Endothelial cell of umbilical vein (primary cell): ENCODE measurements around the gene AMZ1. TPM values are rescaled to one million over a fixed set of nuclear protein-coding genes. Genes with fewer than 3 reads are reported as not detected.
A peak's percentile ranks its signal among the peaks of the same experiment; 100 is the strongest.

Experiments used
- BruUV-seq: library from RNA; stranded (reverse); fragments of 400-500 nt; replicated peaks from 2 replicates; lab custom pipeline; 2021; lab: Mats Ljungman, UMichigan
- CTCF ChIA-PET: fragments of 300-600, 350-600 bp; sonication (Branson Sonifier 250); formaldehyde crosslinking; loops from one replicate; lab custom pipeline; 2021; ENCODE audit warnings: antibody characterized with exemption, inconsistent platforms; lab: Charles Lee
- POLR2A ChIA-PET: fragments of 300-600, 350-600 bp; sonication (Branson Sonifier 250); formaldehyde crosslinking; loops from one replicate; lab custom pipeline; 2021; ENCODE audit warnings: antibody characterized with exemption, inconsistent platforms; lab: Charles Lee
- DNase-seq: peaks from one replicate; pipeline ENCODE4 v3.0.0-alpha.2; 2011; ENCODE audit warnings: low read depth, low spot score
- FAIRE-seq: peaks from 2 replicates; lab custom pipeline; 2011; peaks lifted over from hg19 to GRCh38; lab: Jason Lieb, UNC
- H2AFZ ChIP-seq: 2 replicates; pipeline ENCODE4 v1.6.0; 2012; ENCODE audit warnings: low read depth, low read length, control low read depth, inconsistent platforms
- H3K27ac ChIP-seq: 2 replicates; pipeline ENCODE4 v1.5.1; 2011; ENCODE audit warnings: low read depth, mild to moderate bottlenecking, control low read depth, low read length, moderate library complexity; ENCODE audit not compliant: insufficient read depth
- H3K27me3 ChIP-seq, 2 experiments: 2 replicates each; pipeline versions ENCODE4 v1.6.0 to v1.6.1; 2011; ENCODE audit warnings: low read length in 2 of 2, mixed read lengths in 1 of 2; ENCODE audit not compliant: control insufficient read depth in 2 of 2, insufficient read depth in 2 of 2
- H3K36me3 ChIP-seq, 2 experiments: 2 replicates in 1 of 2; 3 replicates in 1 of 2; pipeline ENCODE4 v1.5.1; 2011; ENCODE audit warnings: low read length in 2 of 2, mild to moderate bottlenecking in 1 of 2, moderate library complexity in 1 of 2; ENCODE audit not compliant: control insufficient read depth in 2 of 2, insufficient read depth in 2 of 2; ENCODE audit errors: extremely low read depth in 1 of 2
- H3K4me1 ChIP-seq: 3 replicates; pipeline ENCODE4 v1.5.1; 2011; ENCODE audit warnings: mild to moderate bottlenecking, low read length; ENCODE audit not compliant: control insufficient read depth, insufficient read depth; ENCODE audit errors: extremely low read depth
- H3K4me2 ChIP-seq: 2 replicates; pipeline ENCODE4 v1.6.1; 2011; ENCODE audit warnings: low read length, control low read depth, mixed read lengths; ENCODE audit not compliant: insufficient read depth
- H3K4me3 ChIP-seq, 3 experiments: fragments of 200-600 bp in 1 of 3; sonication (generic), shearing (Covaris generic) in 1 of 3; replicated peaks in 1 of 3; 2 replicates each; pipeline ENCODE4 v1.5.1; 2011 to 2016; ENCODE audit warnings: control low read depth in 3 of 3, low read length in 3 of 3, mild to moderate bottlenecking in 2 of 3, inconsistent platforms in 1 of 3, low read depth in 1 of 3, moderate library complexity in 1 of 3; ENCODE audit not compliant: insufficient read depth in 1 of 3
- H3K79me2 ChIP-seq: 2 replicates; pipeline ENCODE4 v1.6.0; 2012; ENCODE audit warnings: low read length, inconsistent platforms; ENCODE audit not compliant: control insufficient read depth, insufficient read depth
- H3K9ac ChIP-seq: replicated peaks from 2 replicates; pipeline ENCODE3; 2011; ENCODE audit warnings: low read length, control low read depth; ENCODE audit not compliant: insufficient read depth; ENCODE audit errors: extremely low read depth
- H3K9me1 ChIP-seq: replicated peaks from 3 replicates; pipeline ENCODE4 v1.6.0; 2011; ENCODE audit warnings: mild to moderate bottlenecking, low read length; ENCODE audit not compliant: control insufficient read depth, insufficient read depth; ENCODE audit errors: extremely low read depth
- H3K9me3 ChIP-seq: replicated peaks from 2 replicates; pipeline ENCODE4 v1.5.1; 2012; ENCODE audit warnings: low read length, inconsistent platforms; ENCODE audit not compliant: control insufficient read depth, insufficient read depth
- H4K20me1 ChIP-seq: replicated peaks from 2 replicates; pipeline ENCODE3; 2011; ENCODE audit warnings: mild to moderate bottlenecking, low read length; ENCODE audit not compliant: control insufficient read depth, insufficient read depth; ENCODE audit errors: extremely low read depth
- EZH2 ChIP-seq: IDR thresholded peaks from 2 replicates; pipeline ENCODE4 v1.6.1; 2012; ENCODE audit warnings: borderline replicate concordance, low read depth, mild to moderate bottlenecking, moderate library complexity, low read length, inconsistent platforms; ENCODE audit not compliant: severe bottlenecking
- FOS ChIP-seq: IDR thresholded peaks from 2 replicates; pipeline ENCODE4 v1.6.1; 2011; ENCODE audit warnings: mild to moderate bottlenecking, low read length, moderate library complexity, borderline replicate concordance; ENCODE audit not compliant: insufficient read depth
- GATA2 ChIP-seq: IDR thresholded peaks from 2 replicates; pipeline ENCODE4 v1.7.0; 2011; ENCODE audit warnings: low read depth, mild to moderate bottlenecking, moderate library complexity, mixed read lengths, low read length; ENCODE audit not compliant: insufficient read length, insufficient read depth
- JUN ChIP-seq: IDR thresholded peaks from 2 replicates; pipeline ENCODE4 v1.6.1; 2011; ENCODE audit warnings: borderline replicate concordance, low read depth; ENCODE audit not compliant: insufficient read length, insufficient read depth
- MYC ChIP-seq: IDR thresholded peaks from one replicate; pipeline ENCODE4 v1.6.1; 2011; ENCODE audit warnings: mild to moderate bottlenecking, low read depth, low read length
- POLR2A ChIP-seq: IDR thresholded peaks from 2 replicates; pipeline ENCODE4 v1.6.1; 2012; ENCODE audit warnings: low read depth, mild to moderate bottlenecking, control low read depth, low read length
- POLR2AphosphoS5 ChIP-seq: IDR thresholded peaks from 2 replicates; pipeline ENCODE4 v1.6.1; 2012; ENCODE audit warnings: low read depth, mild to moderate bottlenecking, control low read depth, low read length, moderate library complexity; ENCODE audit not compliant: insufficient read depth
- dilution Hi-C: fragments of 300-500 bp; cut with MboI; formaldehyde crosslinking; loops from one replicate; pipeline ENCODE4 v1.15.0; 2019; ENCODE audit warnings: low sequenced_read_pairs; ENCODE audit not compliant: extremely low pct_ligation_motif_present
- intact Hi-C: fragments of 100-400 bp; cut with micrococcal nuclease; formaldehyde crosslinking; loops from one replicate; pipeline ENCODE4 v1.10.0; 2022
- polyA plus RNA-seq, 4 experiments: library from polyadenylated mRNA; depleted of rRNA in 3 of 4; stranded (reverse) in 3 of 4; unstranded in 1 of 4; fragments of >200 nt; gene quantifications; 2 replicates each; pipeline versions ENCODE4 v1.2.1 to v1.2.3, GENCODE V29; 2011 to 2012; ENCODE audit warnings: missing spikeins in 1 of 4
- total RNA-seq: library from RNA; stranded (reverse); gene quantifications from 2 replicates; pipeline ENCODE4 v1.2.3, GENCODE V29; 2021
- TF ChIP-seq, protein P1 (sequence below), 2 donors: IDR thresholded peaks; 1 replicate in 1 of 2; 2 replicates in 1 of 2; pipeline ENCODE4 v1.5.1; 2011; ENCODE audit warnings: low read length in 2 of 2, mild to moderate bottlenecking in 2 of 2, moderate library complexity in 2 of 2, control low read depth in 1 of 2, inconsistent platforms in 1 of 2, low read depth in 1 of 2; ENCODE audit not compliant: insufficient read depth in 1 of 2; ENCODE audit errors: extremely low read depth in 1 of 2
- TF ChIP-seq, protein P2 (sequence below): IDR thresholded peaks from 2 replicates; pipeline ENCODE4 v1.6.1; 2011; ENCODE audit not compliant: insufficient read depth, insufficient read length

Gene AMZ1
- total and polyA plus RNA-seq, 2 donors (not counting 3 experiments of a cell fraction or from before 2014, with no cell fraction given), result not detected

DNA sequence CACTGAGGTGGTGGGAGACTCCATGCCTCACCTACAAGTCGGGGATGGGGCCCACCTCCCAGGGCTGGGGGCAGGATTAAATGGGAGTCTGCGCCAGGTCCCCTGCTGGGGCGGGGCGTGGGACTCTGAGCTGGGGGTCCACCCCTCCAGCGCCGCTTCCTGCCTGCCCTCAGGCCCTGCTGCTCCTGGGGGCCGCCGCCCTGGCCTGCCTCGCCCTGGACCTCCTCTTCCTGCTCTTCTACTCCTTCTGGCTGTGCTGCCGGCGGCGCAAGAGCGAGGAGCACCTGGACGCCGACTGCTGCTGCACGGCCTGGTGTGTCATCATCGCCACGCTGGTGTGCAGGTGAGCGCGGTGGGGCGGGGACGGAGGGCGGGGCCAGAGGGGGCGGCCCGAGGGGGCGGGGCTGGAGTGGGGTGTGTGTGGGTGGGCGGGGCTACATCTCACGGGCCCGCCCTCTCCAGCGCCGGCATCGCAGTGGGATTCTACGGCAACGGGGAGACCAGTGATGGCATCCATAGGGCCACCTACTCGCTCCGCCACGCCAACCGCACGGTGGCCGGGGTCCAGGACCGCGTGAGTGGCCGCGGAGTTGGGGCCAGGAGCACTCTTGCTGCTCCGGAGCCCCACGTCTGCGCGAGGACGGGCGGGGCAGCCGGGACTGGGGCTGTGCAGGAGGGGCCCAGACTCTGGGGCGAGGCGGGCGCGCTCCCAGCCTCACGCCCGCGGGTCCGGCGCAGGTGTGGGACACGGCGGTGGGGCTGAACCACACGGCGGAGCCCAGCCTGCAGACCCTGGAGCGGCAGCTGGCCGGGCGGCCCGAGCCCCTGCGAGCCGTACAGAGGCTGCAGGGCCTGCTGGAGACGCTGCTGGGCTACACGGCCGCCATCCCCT lies 41.1 kb upstream of the AMZ1 start:
- Histone ChIP-seq H3K4me3 (no peak overlapping the region), H3K9me1 (no peaks in the 10 kb centered on the region), H4K20me1 (no peaks in the 10 kb centered on the region), H3K27me3 (no peaks in the 10 kb centered on the region), H3K9ac (no peak overlapping the region), H2AFZ (no peak overlapping the region), H3K4me1 (peaks cover 29% of the 10 kb centered on the region), H3K79me2 (peaks cover 38% of the 10 kb centered on the region), H3K9me3 (no peaks in the 10 kb centered on the region), H3K27ac (no peak overlapping the region), H3K36me3 (peaks cover 15 to 34% of the 10 kb centered on the region in 2 experiments), H3K4me2 (no peak overlapping the region)
- DNase-seq (no peak), FAIRE-seq (no peak)
- dilution Hi-C loops (no loop called here), intact Hi-C loops (no loop called here)
- POLR2A ChIA-PET, result no interaction called here
- TSS peak; percentile 51 for BruUV-seq
- CTCF ChIA-PET, result no interaction called here
- TF ChIP-seq POLR2AphosphoS5 (no peak), POLR2A (no peak), EZH2 (no peak), FOS (no peak), JUN (no peak), MYC (no peak), GATA2 (no peak)
- TF ChIP-seq, protein P1, sequence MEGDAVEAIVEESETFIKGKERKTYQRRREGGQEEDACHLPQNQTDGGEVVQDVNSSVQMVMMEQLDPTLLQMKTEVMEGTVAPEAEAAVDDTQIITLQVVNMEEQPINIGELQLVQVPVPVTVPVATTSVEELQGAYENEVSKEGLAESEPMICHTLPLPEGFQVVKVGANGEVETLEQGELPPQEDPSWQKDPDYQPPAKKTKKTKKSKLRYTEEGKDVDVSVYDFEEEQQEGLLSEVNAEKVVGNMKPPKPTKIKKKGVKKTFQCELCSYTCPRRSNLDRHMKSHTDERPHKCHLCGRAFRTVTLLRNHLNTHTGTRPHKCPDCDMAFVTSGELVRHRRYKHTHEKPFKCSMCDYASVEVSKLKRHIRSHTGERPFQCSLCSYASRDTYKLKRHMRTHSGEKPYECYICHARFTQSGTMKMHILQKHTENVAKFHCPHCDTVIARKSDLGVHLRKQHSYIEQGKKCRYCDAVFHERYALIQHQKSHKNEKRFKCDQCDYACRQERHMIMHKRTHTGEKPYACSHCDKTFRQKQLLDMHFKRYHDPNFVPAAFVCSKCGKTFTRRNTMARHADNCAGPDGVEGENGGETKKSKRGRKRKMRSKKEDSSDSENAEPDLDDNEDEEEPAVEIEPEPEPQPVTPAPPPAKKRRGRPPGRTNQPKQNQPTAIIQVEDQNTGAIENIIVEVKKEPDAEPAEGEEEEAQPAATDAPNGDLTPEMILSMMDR (IDR thresholded peaks at IDR 0.05; ENCODE audit: extremely low read depth in 1 of 2, insufficient read depth in 1 of 2, low read depth in 1 of 2, low read length in 2 of 2), result no peak
- TF ChIP-seq, protein P2, sequence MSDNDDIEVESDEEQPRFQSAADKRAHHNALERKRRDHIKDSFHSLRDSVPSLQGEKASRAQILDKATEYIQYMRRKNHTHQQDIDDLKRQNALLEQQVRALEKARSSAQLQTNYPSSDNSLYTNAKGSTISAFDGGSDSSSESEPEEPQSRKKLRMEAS, result no peak
